GDM1 (cell line): ENCODE measurements around the gene PPM1E.
"Not testable (repeated sequence)": the region's sequence is repeated elsewhere in the genome, so short reads cannot be mapped to it uniquely, and the experiment has no call there.

Experiments used
- DNase-seq: peaks from one replicate; lab custom pipeline; 2025; lab: John Stamatoyannopoulos, UW

PPM1E gene

GRCh38 chr17:58755577-58756245, at the start of gene PPM1E:
TSS of gene PPM1E (plus strand) at chr17:58755854.
- no peak for DNase-seq

GRCh38 chr17:58706351-58707140, 49.1 kb upstream of the PPM1E start:
- DNase-seq, result no peak

GRCh38 chr17:58710948-58711552, 44.6 kb upstream of the PPM1E start:
- no peak for DNase-seq

- DNase-seq, result no peak
Observed at GRCh38 chr17:58722274-58722673, 33.4 kb upstream of the PPM1E start.

GRCh38 chr17:58722696-58723095, 33.0 kb upstream of the PPM1E start:
- no peak for DNase-seq

- DNase-seq, result no peak
Observed at GRCh38 chr17:58728798-58729197, 26.9 kb upstream of the PPM1E start.

- no peak for DNase-seq
Observed at GRCh38 chr17:58730937-58731336, 24.7 kb upstream of the PPM1E start.

GRCh38 chr17:58734040-58734439, 21.6 kb upstream of the PPM1E start:
- no peak for DNase-seq

- DNase-seq, result no peak
Observed at GRCh38 chr17:58734811-58735210, 20.8 kb upstream of the PPM1E start.

GRCh38 chr17:58741121-58741625, 14.5 kb upstream of the PPM1E start:
- no peak for DNase-seq

GRCh38 chr17:58747674-58748073, 8.0 kb upstream of the PPM1E start:
- no peak for DNase-seq

GRCh38 chr17:58749627-58750026, 6.0 kb upstream of the PPM1E start:
- not testable (repeated sequence) for DNase-seq

- DNase-seq, result no peak
Observed at GRCh38 chr17:58753026-58753425, 2.6 kb upstream of the PPM1E start.

- no peak for DNase-seq
Observed at GRCh38 chr17:58755269-58755576, 431 bp upstream of the PPM1E start.

GRCh38 chr17:58756246-58757161, 850 bp downstream of the PPM1E start:
- DNase-seq, result no peak

- DNase-seq, result no peak
Observed at GRCh38 chr17:58757162-58757613, 1.5 kb downstream of the PPM1E start.

GRCh38 chr17:58758890-58759289, 3.2 kb downstream of the PPM1E start:
- DNase-seq, result no peak

GRCh38 chr17:58759522-58759921, 3.9 kb downstream of the PPM1E start:
- DNase-seq, result no peak

GRCh38 chr17:58760248-58760647, 4.6 kb downstream of the PPM1E start:
- DNase-seq, result no peak

GRCh38 chr17:58763263-58763662, 7.6 kb downstream of the PPM1E start:
- DNase-seq, result no peak

- DNase-seq, result no peak
Observed at GRCh38 chr17:58764373-58764772, 8.7 kb downstream of the PPM1E start.

GRCh38 chr17:58778482-58778881, 22.8 kb downstream of the PPM1E start:
- not testable (repeated sequence) for DNase-seq
